HepG2 (cell line): ENCODE data around the gene MED25. TPM values are rescaled to one million over a fixed set of nuclear protein-coding genes. Genes with fewer than 3 reads are reported as not detected.

Source experiments
- ARID2 ChIP-seq: sonication (generic); formaldehyde crosslinking; IDR thresholded peaks from 2 replicates; pipeline ENCODE4 v1.8.1; 2022; ENCODE audit warnings: mild to moderate bottlenecking, missing genetic modification reagents, borderline replicate concordance
- ATRX ChIP-seq: sonication (generic); formaldehyde crosslinking; IDR thresholded peaks from 2 replicates; pipeline ENCODE4 v1.4.0; 2020; ENCODE audit warnings: missing genetic modification reagents, borderline replicate concordance
- DMTF1 ChIP-seq: sonication (generic); formaldehyde crosslinking; IDR thresholded peaks from 2 replicates; pipeline ENCODE4 v1.4.0; 2020; ENCODE audit warnings: mild to moderate bottlenecking, missing genetic modification reagents
- DR1 ChIP-seq: sonication (generic); formaldehyde crosslinking; IDR thresholded peaks from 2 replicates; pipeline ENCODE4 v1.8.0; 2021; ENCODE audit warnings: mild to moderate bottlenecking, missing genetic modification reagents, inconsistent platforms
- MTERF4 ChIP-seq: sonication (generic); formaldehyde crosslinking; IDR thresholded peaks from 2 replicates; pipeline ENCODE4 v1.8.0; 2023; ENCODE audit warnings: mild to moderate bottlenecking, missing genetic modification reagents
- NFKB2 ChIP-seq: sonication (generic); formaldehyde crosslinking; IDR thresholded peaks from 2 replicates; pipeline ENCODE4 v1.4.0; 2020; ENCODE audit warnings: missing genetic modification reagents, borderline replicate concordance
- NFYB ChIP-seq: sonication (generic); formaldehyde crosslinking; IDR thresholded peaks from 2 replicates; pipeline ENCODE4 v1.4.0; 2020; ENCODE audit warnings: missing genetic modification reagents
- NR2F1 ChIP-seq, 2 experiments: fragments of 450-650 bp in 1 of 2; formaldehyde crosslinking in 1 of 2; IDR thresholded peaks; 2 replicates each; pipeline versions ENCODE4 v1.5.0 to v1.6.1; 2016 to 2020; ENCODE audit warnings: mild to moderate bottlenecking in 1 of 2, missing compliant biosample characterization in 1 of 2, missing genetic modification reagents in 1 of 2, moderate library complexity in 1 of 2
- RFX5 ChIP-seq: IDR thresholded peaks from 2 replicates; pipeline ENCODE4 v1.6.1; 2011; ENCODE audit warnings: low read depth, low read length, improper control_type of control experiment
- SRY ChIP-seq: sonication (generic); formaldehyde crosslinking; IDR thresholded peaks from 2 replicates; pipeline ENCODE4 v1.8.0; 2022; ENCODE audit warnings: mild to moderate bottlenecking, missing genetic modification reagents
- TARDBP ChIP-seq: sonication (generic); formaldehyde crosslinking; IDR thresholded peaks from 2 replicates; pipeline ENCODE4 v1.8.0; 2022; ENCODE audit warnings: mild to moderate bottlenecking, missing genetic modification reagents
- THRA ChIP-seq: sonication (generic); formaldehyde crosslinking; IDR thresholded peaks from 2 replicates; pipeline ENCODE4 v1.4.0; 2020; ENCODE audit warnings: missing genetic modification reagents, borderline replicate concordance
- ZBTB43 ChIP-seq: sonication (generic); formaldehyde crosslinking; conservative IDR thresholded peaks from 2 replicates; pipeline ENCODE4 v1.4.0; 2020; ENCODE audit warnings: missing genetic modification reagents
- ZNF121 ChIP-seq: sonication (generic); formaldehyde crosslinking; IDR thresholded peaks from 2 replicates; pipeline ENCODE4 v1.5.0; 2020; ENCODE audit warnings: mild to moderate bottlenecking, missing genetic modification reagents
- ZNF160 ChIP-seq: sonication (generic); formaldehyde crosslinking; IDR thresholded peaks from 2 replicates; pipeline ENCODE4 v1.8.0; 2022; ENCODE audit warnings: mild to moderate bottlenecking, inconsistent platforms, missing genetic modification reagents
- ZNF225 ChIP-seq: sonication (generic); formaldehyde crosslinking; IDR thresholded peaks from 2 replicates; pipeline ENCODE4 v1.4.0; 2020; ENCODE audit warnings: mild to moderate bottlenecking, missing genetic modification reagents
- ZNF263 ChIP-seq: sonication (generic); formaldehyde crosslinking; IDR thresholded peaks from 2 replicates; pipeline ENCODE4 v1.4.0; 2020; ENCODE audit warnings: missing genetic modification reagents
- ZNF557 ChIP-seq: sonication (generic); formaldehyde crosslinking; IDR thresholded peaks from 2 replicates; pipeline ENCODE4 v1.4.0; 2020; ENCODE audit warnings: missing genetic modification reagents
- ZNF570 ChIP-seq: sonication (generic); formaldehyde crosslinking; IDR thresholded peaks from 2 replicates; pipeline ENCODE4 v1.4.0; 2020; ENCODE audit warnings: mild to moderate bottlenecking, missing genetic modification reagents, borderline replicate concordance
- ZNF691 ChIP-seq: sonication (generic); formaldehyde crosslinking; IDR thresholded peaks from 2 replicates; pipeline ENCODE4 v1.4.0; 2020; ENCODE audit warnings: missing genetic modification reagents, low read depth, mild to moderate bottlenecking, borderline replicate concordance
- ZNF761 ChIP-seq: sonication (generic); formaldehyde crosslinking; conservative IDR thresholded peaks from 2 replicates; pipeline ENCODE4 v1.4.0; 2020; ENCODE audit warnings: mild to moderate bottlenecking, missing genetic modification reagents
- ZNF773 ChIP-seq: sonication (generic); formaldehyde crosslinking; IDR thresholded peaks from 2 replicates; pipeline ENCODE4 v1.4.0; 2020; ENCODE audit warnings: missing genetic modification reagents, borderline replicate concordance
- ZNF878 ChIP-seq: sonication (generic); formaldehyde crosslinking; IDR thresholded peaks from 2 replicates; pipeline ENCODE4 v1.8.1; 2023; ENCODE audit warnings: mild to moderate bottlenecking, missing genetic modification reagents, moderate library complexity
- polyA plus RNA-seq, 8 experiments: library from polyadenylated mRNA; depleted of rRNA in 3 of 8; stranded (reverse) in 7 of 8; unstranded in 1 of 8; fragments of >200 nt; fragmentation: Illumina TruSeq in 4 of 8; extraction: Trizol in 4 of 8; gene quantifications; 2 replicates each; pipeline versions ENCODE4 v1.2.1 to v1.2.3, GENCODE V29; 2011 to 2016; ENCODE audit warnings: low read depth in 4 of 8, missing spikeins in 1 of 8, mixed read lengths in 1 of 8; ENCODE audit not compliant: insufficient read depth in 1 of 8
- total RNA-seq, 5 experiments: library from RNA; depleted of rRNA; stranded (reverse); fragments of >200 nt; fragmentation: Illumina TruSeq; extraction: Trizol; gene quantifications; 2 replicates each; pipeline ENCODE4 v1.2.3, GENCODE V29; 2016; ENCODE audit warnings: low read depth in 1 of 5

The MED25 gene
- total and polyA plus RNA-seq, 2 of the 13 experiments (the other 11 are each of a cell fraction or from before 2014, with no cell fraction given) = 11.1 to 15.1 TPM

- TF ChIP-seq ZNF263 (CRISPR knock-in tag) = no peak
- TF ChIP-seq NFKB2 (CRISPR knock-in tag) = no peak
- no peak for TF ChIP-seq SRY (CRISPR knock-in tag)
- TF ChIP-seq ZNF691 (CRISPR knock-in tag) = peak; percentile 50; the same call in 1 of the 2 replicates
- TF ChIP-seq RFX5 = no peak
- no peak for TF ChIP-seq ZBTB43 (CRISPR knock-in tag)
- TF ChIP-seq MTERF4 (CRISPR knock-in tag) = 0 out of 2 replicates have a peak, but pooled peaks have one; percentile 50
- TF ChIP-seq ZNF557 (CRISPR knock-in tag) = no peak
- TF ChIP-seq THRA = no peak; the same call in 1 of the 2 replicates
- no peak for TF ChIP-seq ZNF761 (CRISPR knock-in tag)
- TF ChIP-seq ATRX (CRISPR knock-in tag) = no peak
- TF ChIP-seq ARID2 (CRISPR knock-in tag) = no peak
- no peak for TF ChIP-seq ZNF160 (CRISPR knock-in tag)
- no peak for TF ChIP-seq ZNF121 (CRISPR knock-in tag)
- TF ChIP-seq ZNF225 (CRISPR knock-in tag) = peak; percentile 87
- TF ChIP-seq ZNF570 = no peak
- no peak for TF ChIP-seq NFYB (CRISPR knock-in tag)
- no peak for TF ChIP-seq ZNF878
- no peak for TF ChIP-seq NR2F1 (CRISPR knock-in tag; IDR thresholded peaks at IDR 0.05)
- TF ChIP-seq DMTF1 (CRISPR knock-in tag) = no peak
- TF ChIP-seq TARDBP = 0 out of 2 replicates have a peak, but pooled peaks have one; percentile 36
- no peak for TF ChIP-seq ZNF773 (CRISPR knock-in tag)
- no peak for TF ChIP-seq DR1 (CRISPR knock-in tag)
Measured at GRCh38 chr19:49809160-49809940, 8.7 kb upstream of the MED25 start (continued).
